BE2C (cell line): ENCODE results near the gene DGKA.

Source experiments
- DNase-seq: peaks from one replicate; pipeline ENCODE4 v3.0.0-alpha.2; 2020
- H3K27me3 ChIP-seq: fragments of 250-450 bp; sonication (Bioruptor Pico); 2 replicates; pipeline ENCODE4 v1.5.1; 2020; ENCODE audit warnings: mild to moderate bottlenecking
- H3K36me3 ChIP-seq: fragments of 250-450 bp; sonication (Bioruptor Pico); 2 replicates; pipeline ENCODE4 v1.5.1; 2020; ENCODE audit warnings: mild to moderate bottlenecking
- H3K4me1 ChIP-seq: fragments of 250-450 bp; sonication (Bioruptor Pico); 2 replicates; pipeline ENCODE4 v1.5.1; 2020
- H3K4me3 ChIP-seq: 2 replicates; pipeline ENCODE4 v1.5.1; 2011; ENCODE audit warnings: low read depth, low read length
- H3K9me3 ChIP-seq: fragments of 250-450 bp; sonication (Bioruptor Pico); 2 replicates; pipeline ENCODE4 v1.5.1; 2020
- CTCF ChIP-seq: IDR thresholded peaks from 2 replicates; pipeline ENCODE4 v1.5.1; 2012; ENCODE audit warnings: mild to moderate bottlenecking, low read depth, low read length

DGKA gene

GRCh38 chr12:55933799-55934742, 3.1 kb downstream of the DGKA start:
- H3K4me3 ChIP-seq: no peak overlapping the region
- peaks cover 7% of the 10 kb centered on the region for H3K4me1 ChIP-seq
- DNase-seq: no peak
- H3K9me3 ChIP-seq: no peaks in the 10 kb centered on the region
- no peaks in the 10 kb centered on the region for H3K36me3 ChIP-seq
- H3K27me3 ChIP-seq: no peaks in the 10 kb centered on the region; the same call in 1 of the 2 replicates
- no peak for TF ChIP-seq CTCF

GRCh38 chr12:55934773-55935172, 3.8 kb downstream of the DGKA start:
- no peaks in the 10 kb centered on the region; the same call in 1 of the 2 replicates for H3K27me3 ChIP-seq
- TF ChIP-seq CTCF: no peak
- no peaks in the 10 kb centered on the region for H3K9me3 ChIP-seq
- no peaks in the 10 kb centered on the region for H3K36me3 ChIP-seq
- no peak overlapping the region for H3K4me3 ChIP-seq
- peaks cover 7% of the 10 kb centered on the region for H3K4me1 ChIP-seq
- no peak for DNase-seq

- no peak for DNase-seq
- no peaks in the 10 kb centered on the region for H3K36me3 ChIP-seq
- TF ChIP-seq CTCF: no peak
- no peaks in the 10 kb centered on the region; the same call in 1 of the 2 replicates for H3K27me3 ChIP-seq
- peaks cover 11% of the 10 kb centered on the region for H3K4me1 ChIP-seq
- H3K4me3 ChIP-seq: no peak overlapping the region
- H3K9me3 ChIP-seq: no peaks in the 10 kb centered on the region
Observed at GRCh38 chr12:55935738-55936151, 4.8 kb downstream of the DGKA start.

- TF ChIP-seq CTCF: no peak
- Histone ChIP-seq H3K4me1 (peaks cover 4% of the 10 kb centered on the region; the same call in 1 of the 2 replicates), H3K4me3 (no peak overlapping the region), H3K36me3 (no peaks in the 10 kb centered on the region), H3K27me3 (no peaks in the 10 kb centered on the region; the same call in 1 of the 2 replicates), H3K9me3 (no peaks in the 10 kb centered on the region)
- no peak for DNase-seq
Observed at GRCh38 chr12:55937981-55938380, 7.0 kb downstream of the DGKA start.

- no peak for TF ChIP-seq CTCF
- Histone ChIP-seq H3K9me3 (no peaks in the 10 kb centered on the region), H3K4me1 (peaks cover 4% of the 10 kb centered on the region; the same call in 1 of the 2 replicates), H3K27me3 (no peaks in the 10 kb centered on the region), H3K4me3 (no peak overlapping the region), H3K36me3 (no peaks in the 10 kb centered on the region)
- DNase-seq: no peak
Observed at GRCh38 chr12:55938826-55939501, 8.0 kb downstream of the DGKA start.
